Breast epithelium (tissue), 4 donors: ENCODE data around the gene PSEN2. TPM values are rescaled to one million over a fixed set of nuclear protein-coding genes. Genes with fewer than 3 reads are reported as not detected.

ENCODE experiments used
- DNase-seq, 2 donors: peaks; one replicate each; pipeline ENCODE4 v3.0.0-alpha.2; 2019; ENCODE audit warnings: low spot score in 2 of 2
- H3K27ac ChIP-seq, 2 donors: fragments of 200-600 bp; sonication (generic) in 1 of 2; one replicate each; pipeline ENCODE4 v1.5.1; 2016 to 2019; ENCODE audit warnings: mild to moderate bottlenecking in 1 of 2
- H3K27me3 ChIP-seq, 2 donors: fragments of 200-600 bp; sonication (generic) in 1 of 2; one replicate each; pipeline versions ENCODE4 v1.5.1 to v1.6.0; 2017 to 2019; ENCODE audit warnings: control low read depth in 1 of 2, mild to moderate bottlenecking in 1 of 2
- H3K36me3 ChIP-seq: fragments of 200-600 bp; one replicate; pipeline ENCODE4 v1.5.1; 2019
- H3K4me1 ChIP-seq, 2 donors: fragments of 200-600 bp; sonication (generic); one replicate each; pipeline ENCODE4 v1.5.1; 2016 to 2019; ENCODE audit warnings: control low read depth in 1 of 2
- H3K4me3 ChIP-seq, 3 donors: fragments of 200-600 bp; sonication (generic); 1 replicate in 2 of 3; 2 replicates in 1 of 3; pipeline ENCODE4 v1.5.1; 2016 to 2019; ENCODE audit warnings: mild to moderate bottlenecking in 3 of 3, moderate library complexity in 2 of 3
- H3K9me3 ChIP-seq, 2 donors: fragments of 200-600 bp; sonication (generic) in 1 of 2; one replicate each; pipeline ENCODE4 v1.5.1; 2016 to 2019; ENCODE audit warnings: control low read depth in 1 of 2
- CTCF ChIP-seq, 3 donors: fragments of 450-650 bp; IDR thresholded peaks; one replicate each; pipeline ENCODE4 v1.5.1; 2016 to 2017; ENCODE audit warnings: antibody characterized with exemption in 3 of 3, mild to moderate bottlenecking in 3 of 3, moderate library complexity in 3 of 3
- POLR2A ChIP-seq: fragments of 450-650 bp; IDR thresholded peaks from one replicate; pipeline ENCODE4 v1.6.1; 2016; ENCODE audit warnings: antibody characterized with exemption, mild to moderate bottlenecking, moderate library complexity
- POLR2AphosphoS5 ChIP-seq, 3 donors: sonication (generic); formaldehyde crosslinking; IDR thresholded peaks; one replicate each; pipeline ENCODE4 v1.6.1; 2017; ENCODE audit warnings: antibody characterized with exemption in 3 of 3
- intact Hi-C: fragments of 100-400 bp; cut with DNase I; formaldehyde crosslinking; loops from one replicate; pipeline ENCODE4 v1.15.1; 2023; ENCODE audit warnings: low total_unique reads
- total RNA-seq, 3 donors: library from RNA; depleted of rRNA; stranded (reverse); fragments of >200 nt; gene quantifications; one replicate each; pipeline ENCODE4 v1.1.0, GENCODE V29; 2016

PSEN2 gene
- total RNA-seq, 3 donors from 2014 or later, result 27.8 to 31.9 (median 27.9) TPM

- Histone ChIP-seq H3K36me3 (peaks cover 2% of the 10 kb centered on the region), H3K27me3 (no peaks in the 10 kb centered on the region), H3K4me3 (no peak overlapping the region), H3K27ac (no peak overlapping the region), H3K4me1 (no peaks in the 10 kb centered on the region), H3K9me3 (no peaks in the 10 kb centered on the region)
- intact Hi-C loops, result no loop called here
- DNase-seq, result no peak
- TF ChIP-seq CTCF (IDR thresholded peaks at IDR 0.05) (no peak), POLR2A (no peak), POLR2AphosphoS5 (IDR thresholded peaks at IDR 0.05) (no peak)
Observed at GRCh38 chr1:226887006-226887405, 16.6 kb downstream of the PSEN2 start.

DNA sequence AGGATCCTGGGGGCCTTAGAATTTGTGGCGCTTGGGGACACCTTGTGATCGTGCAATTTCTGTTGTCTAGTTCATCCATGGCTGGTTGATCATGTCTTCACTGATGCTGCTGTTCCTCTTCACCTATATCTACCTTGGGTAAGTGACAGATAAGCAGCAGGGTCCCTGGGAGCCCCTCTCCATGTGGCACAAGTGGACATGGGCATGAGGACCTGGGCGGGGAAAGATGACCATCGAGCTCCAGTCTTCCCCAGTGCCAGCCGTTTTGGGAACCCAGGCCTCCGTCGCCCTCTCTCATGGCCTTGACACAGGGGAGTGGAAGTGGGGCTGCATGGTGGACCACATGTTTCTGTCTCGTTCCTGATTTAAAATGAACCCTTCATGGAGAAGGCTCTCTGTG lies 17.6 kb downstream of the PSEN2 start:
- no peaks in the 10 kb centered on the region for H3K27me3 ChIP-seq
- H3K27ac ChIP-seq, result no peak overlapping the region
- H3K9me3 ChIP-seq, result no peaks in the 10 kb centered on the region
- H3K4me3 ChIP-seq, result no peak overlapping the region
- intact Hi-C loops, result no loop called here
- no peaks in the 10 kb centered on the region for H3K4me1 ChIP-seq
- no peak for TF ChIP-seq POLR2A
- DNase-seq, result no peak
- H3K36me3 ChIP-seq, result peaks cover 8% of the 10 kb centered on the region

- H3K36me3 ChIP-seq, result peaks cover 8% of the 10 kb centered on the region
- H3K4me1 ChIP-seq, result no peaks in the 10 kb centered on the region
- TF ChIP-seq CTCF (IDR thresholded peaks at IDR 0.05) (no peak), POLR2A (no peak), POLR2AphosphoS5 (IDR thresholded peaks at IDR 0.05) (no peak)
- H3K27ac ChIP-seq, result no peak overlapping the region
- H3K4me3 ChIP-seq, result no peak overlapping the region
- no peaks in the 10 kb centered on the region for H3K27me3 ChIP-seq
- no peak for DNase-seq
- intact Hi-C loops, result no loop called here
- no peaks in the 10 kb centered on the region for H3K9me3 ChIP-seq
Observed at GRCh38 chr1:226888816-226889215, 18.4 kb downstream of the PSEN2 start.

DNA sequence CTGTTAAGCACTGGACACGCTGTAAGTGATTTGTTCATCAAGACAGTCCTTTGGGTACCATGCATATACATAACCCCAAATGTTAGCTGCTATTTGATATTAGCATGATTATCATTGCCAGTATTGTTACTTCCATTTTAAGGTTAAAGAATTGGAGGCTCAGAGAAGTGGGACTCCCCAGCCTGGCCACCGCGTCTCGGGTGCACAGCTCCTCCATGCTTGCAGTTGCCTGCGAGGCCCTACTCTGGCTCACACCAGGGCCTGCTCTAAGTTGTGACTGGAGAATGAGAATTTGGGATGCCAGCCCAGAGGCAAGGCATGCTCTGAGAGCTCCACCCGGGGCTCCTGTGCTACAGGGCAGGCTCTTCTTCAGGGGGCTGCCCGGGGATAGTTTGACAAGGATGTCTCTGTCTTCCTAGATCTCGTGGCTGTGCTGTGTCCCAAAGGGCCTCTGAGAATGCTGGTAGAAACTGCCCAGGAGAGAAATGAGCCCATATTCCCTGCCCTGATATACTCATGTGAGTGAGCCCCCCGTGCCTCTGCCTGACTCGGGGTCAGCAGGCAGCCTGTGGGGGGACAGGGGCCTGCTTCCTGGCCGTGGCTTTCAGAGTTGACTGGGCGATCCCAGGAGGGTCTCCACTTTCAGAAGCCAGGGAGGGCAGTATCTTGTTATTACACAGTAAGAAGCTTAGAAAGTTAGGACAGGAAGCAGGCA lies 19.4 kb downstream of the PSEN2 start:
- no peaks in the 10 kb centered on the region for H3K4me1 ChIP-seq
- intact Hi-C loops, result no loop called here
- TF ChIP-seq CTCF (IDR thresholded peaks at IDR 0.05) (no peak), POLR2AphosphoS5 (IDR thresholded peaks at IDR 0.05) (no peak), POLR2A (no peak)
- no peak overlapping the region for H3K27ac ChIP-seq
- no peaks in the 10 kb centered on the region for H3K27me3 ChIP-seq
- peaks cover 12% of the 10 kb centered on the region for H3K36me3 ChIP-seq
- no peaks in the 10 kb centered on the region for H3K9me3 ChIP-seq
- no peak overlapping the region for H3K4me3 ChIP-seq
- DNase-seq, result no peak

- Histone ChIP-seq H3K27me3 (no peaks in the 10 kb centered on the region), H3K9me3 (no peaks in the 10 kb centered on the region), H3K36me3 (peaks cover 12% of the 10 kb centered on the region), H3K4me1 (no peaks in the 10 kb centered on the region), H3K4me3 (no peak overlapping the region), H3K27ac (no peak overlapping the region)
- intact Hi-C loops, result no loop called here
- TF ChIP-seq POLR2AphosphoS5 (IDR thresholded peaks at IDR 0.05), result no peak
- TF ChIP-seq CTCF (IDR thresholded peaks at IDR 0.05), result no peak
- no peak for TF ChIP-seq POLR2A
- no peak for DNase-seq
Observed at GRCh38 chr1:226890331-226891108, 20.1 kb downstream of the PSEN2 start.
